CD14-positive monocyte (primary cell): ENCODE measurements around the gene TRPV4. TPM values are rescaled to one million over a fixed set of nuclear protein-coding genes. Genes with fewer than 3 reads are reported as not detected.

Experiments used
- DNase-seq, 3 donors: peaks; one replicate each; pipeline ENCODE4 v3.0.0-alpha.2; 2011 to 2022
- H2AFZ ChIP-seq: 2 replicates; pipeline ENCODE4 v1.6.0; 2012; ENCODE audit warnings: mild to moderate bottlenecking, low read depth, low read length, inconsistent platforms; ENCODE audit not compliant: insufficient read depth, poor library complexity, severe bottlenecking
- H3K27ac ChIP-seq, 2 donors: 1 replicate in 1 of 2; 2 replicates in 1 of 2; pipeline ENCODE4 v1.5.1; 2012 to 2013; ENCODE audit warnings: low read length in 2 of 2, control low read depth in 1 of 2, inconsistent platforms in 1 of 2, low read depth in 1 of 2, mild to moderate bottlenecking in 1 of 2
- H3K27me3 ChIP-seq, 2 donors: one replicate each; pipeline versions ENCODE4 v1.6.0 to v1.6.1; 2011 to 2013; ENCODE audit warnings: low read length in 2 of 2; ENCODE audit not compliant: control insufficient read depth in 2 of 2, insufficient read depth in 2 of 2
- H3K36me3 ChIP-seq, 2 donors: replicated peaks in 1 of 2; 1 replicate in 1 of 2; 2 replicates in 1 of 2; pipeline versions ENCODE4 v1.5.1 to v1.6.1; 2012 to 2013; ENCODE audit warnings: low read length in 2 of 2, control low read depth in 1 of 2, inconsistent platforms in 1 of 2, mild to moderate bottlenecking in 1 of 2; ENCODE audit not compliant: insufficient read depth in 2 of 2, control insufficient read depth in 1 of 2
- H3K4me1 ChIP-seq, 2 donors: 1 replicate in 1 of 2; 2 replicates in 1 of 2; pipeline versions ENCODE4 v1.5.1 to v1.6.1; 2012 to 2013; ENCODE audit warnings: low read length in 2 of 2, control low read depth in 1 of 2, inconsistent platforms in 1 of 2, mild to moderate bottlenecking in 1 of 2, moderate library complexity in 1 of 2; ENCODE audit not compliant: insufficient read depth in 2 of 2, control insufficient read depth in 1 of 2
- H3K4me2 ChIP-seq: replicated peaks from 2 replicates; pipeline ENCODE3; 2012; ENCODE audit warnings: low read length, moderate library complexity, mild to moderate bottlenecking; ENCODE audit not compliant: poor library complexity, severe bottlenecking; ENCODE audit errors: extremely low read depth
- H3K4me3 ChIP-seq, 3 experiments: fragments of 200-600 bp in 1 of 3; sonication (generic) in 1 of 3; replicated peaks in 1 of 3; 1 replicate in 2 of 3; 2 replicates in 1 of 3; pipeline ENCODE4 v1.5.1; 2011 to 2013; ENCODE audit warnings: low read length in 3 of 3, mild to moderate bottlenecking in 3 of 3, control low read depth in 2 of 3, low read depth in 2 of 3, inconsistent platforms in 1 of 3, moderate library complexity in 1 of 3
- H3K79me2 ChIP-seq: 2 replicates; pipeline ENCODE4 v1.6.0; 2012; ENCODE audit warnings: mild to moderate bottlenecking, control low read depth, inconsistent platforms, low read length, moderate library complexity; ENCODE audit not compliant: insufficient read depth
- H3K9ac ChIP-seq: 2 replicates; pipeline ENCODE4 v1.6.0; 2017; ENCODE audit warnings: low read length, mild to moderate bottlenecking; ENCODE audit not compliant: insufficient read depth, poor library complexity, severe bottlenecking
- H3K9me3 ChIP-seq, 2 donors: replicated peaks in 1 of 2; 1 replicate in 1 of 2; 2 replicates in 1 of 2; pipeline versions ENCODE4 v1.5.1 to v1.6.1; 2012 to 2013; ENCODE audit warnings: low read length in 2 of 2, control low read depth in 1 of 2; ENCODE audit not compliant: control insufficient read depth in 1 of 2, insufficient read depth in 1 of 2
- H4K20me1 ChIP-seq: 2 replicates; pipeline ENCODE4 v1.6.0; 2012; ENCODE audit warnings: mild to moderate bottlenecking, low read length, control low read depth, moderate library complexity; ENCODE audit not compliant: insufficient read depth
- H3K27ac Mint-ChIP-seq, 7 donors: one replicate each; pipeline ENCODE4 v1.8.0; 2020; ENCODE audit warnings: mild to moderate bottlenecking in 7 of 7, mixed read lengths in 7 of 7, moderate library complexity in 6 of 7, inconsistent platforms in 2 of 7
- H3K27me3 Mint-ChIP-seq, 3 donors: one replicate each; pipeline ENCODE4 v1.8.0; 2021 to 2022; ENCODE audit warnings: low read depth in 3 of 3, mild to moderate bottlenecking in 3 of 3, mixed read lengths in 3 of 3, moderate library complexity in 3 of 3, inconsistent platforms in 1 of 3
- H3K36me3 Mint-ChIP-seq, 2 donors: one replicate each; pipeline ENCODE4 v1.8.0; 2020; ENCODE audit warnings: mixed read lengths in 2 of 2, inconsistent platforms in 1 of 2, mild to moderate bottlenecking in 1 of 2
- H3K4me1 Mint-ChIP-seq: one replicate; pipeline ENCODE4 v1.8.0; 2020; ENCODE audit warnings: mild to moderate bottlenecking, mixed read lengths
- H3K4me3 Mint-ChIP-seq, 2 donors: one replicate each; pipeline ENCODE4 v1.8.0; 2020; ENCODE audit warnings: mild to moderate bottlenecking in 2 of 2, mixed read lengths in 2 of 2, moderate library complexity in 1 of 2
- H3K9me3 Mint-ChIP-seq, 7 donors: one replicate each; pipeline ENCODE4 v1.8.0; 2020 to 2022; ENCODE audit warnings: mixed read lengths in 7 of 7, mild to moderate bottlenecking in 6 of 7, moderate library complexity in 6 of 7, inconsistent platforms in 2 of 7
- CTCF ChIP-seq: fragments of 200-600 bp; IDR thresholded peaks from one replicate; pipeline ENCODE4 v1.8.0; 2022; ENCODE audit warnings: antibody characterized with exemption, mild to moderate bottlenecking
- WGBS: methylation state at CpG from one replicate; pipeline ENCODE4 v1.1.5; 2013; ENCODE audit warnings: missing lambda C conversion rate; ENCODE audit not compliant: insufficient coverage; 5-methylcytosine and 5-hydroxymethylcytosine counted together
- intact Hi-C, 2 donors: fragments of 100-400 bp; cut with micrococcal nuclease; formaldehyde crosslinking; loops; one replicate each; pipeline versions ENCODE4 v1.15.0 to v1.15.1; 2023
- polyA plus RNA-seq, 3 donors: library from polyadenylated mRNA; depleted of rRNA in 1 of 3; unstranded in 2 of 3; stranded (reverse) in 1 of 3; fragments of 300-500 nt in 2 of 3; fragments of >200 nt in 1 of 3; fragmentation: Illumina TruSeq in 2 of 3; gene quantifications; 1 replicate in 2 of 3; 2 replicates in 1 of 3; pipeline ENCODE4 v1.2.3, GENCODE V29; 2012 to 2021

The TRPV4 gene
- polyA plus RNA-seq, 3 donors = 0.64 to 3.1 (median 2.0) TPM

GRCh38 chr12:109822951-109823411, 10.2 kb downstream of the TRPV4 start:
- Mint-ChIP-seq H3K4me1 (peaks cover 44% of the 10 kb centered on the region), H3K27me3 (peaks cover 4 to 7% (median 6%) of the 10 kb centered on the region in 3 donors), H3K4me3 (no peak overlapping the region), H3K9me3 (peaks cover 0 to 3% (median 0%) of the 10 kb centered on the region in 7 donors), H3K36me3 (peaks cover 4 to 7% of the 10 kb centered on the region in 2 donors), H3K27ac (peak overlapping the region in 4 of 7 donors; percentile 35 to 83 (median 76))
- H3K36me3 ChIP-seq = no peaks in the 10 kb centered on the region
- no peaks in the 10 kb centered on the region for H3K9me3 ChIP-seq
- no peaks in the 10 kb centered on the region for H3K79me2 ChIP-seq
- no peak overlapping the region for H3K9ac ChIP-seq
- peaks cover 30 to 32% of the 10 kb centered on the region in 2 donors for H3K4me1 ChIP-seq
- H3K27me3 ChIP-seq = no peaks in the 10 kb centered on the region
- TF ChIP-seq CTCF = no peak
- H4K20me1 ChIP-seq = no peaks in the 10 kb centered on the region
- intact Hi-C loops = no loop called here
- 88% methylated on average over 15 of the region's 15 CpGs for WGBS
- no peak overlapping the region for H3K4me3 ChIP-seq
- no peak overlapping the region for H3K4me2 ChIP-seq
- peak in 2 of 3 donors; percentile 20 to 41 for DNase-seq
- H3K27ac ChIP-seq = no peak overlapping the region
- H2AFZ ChIP-seq = no peak overlapping the region

DNA sequence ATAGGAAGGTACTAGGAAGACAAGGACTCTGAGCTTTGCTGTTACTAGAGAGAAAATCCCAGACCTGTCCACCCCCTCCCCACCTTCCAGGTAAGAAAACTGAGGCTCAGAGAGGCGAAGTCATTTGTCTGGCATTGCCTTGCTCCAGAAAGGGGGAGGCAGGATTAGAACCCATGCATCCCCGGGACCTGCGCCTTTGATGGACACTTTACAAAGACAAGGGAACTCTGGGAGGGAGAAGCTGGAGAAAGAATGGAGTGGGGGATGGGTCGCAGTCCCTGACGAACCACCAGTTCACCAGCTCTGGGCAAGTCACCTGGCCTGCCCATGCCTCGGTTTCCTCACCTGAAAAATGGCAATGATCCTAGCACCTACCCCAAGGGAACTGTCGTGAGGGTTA, 10.8 kb downstream of the TRPV4 start:
- no peak overlapping the region for H3K4me3 ChIP-seq
- intact Hi-C loops = no loop called here
- H3K4me2 ChIP-seq = no peak overlapping the region
- H3K9ac ChIP-seq = no peak overlapping the region
- no peak overlapping the region for H3K4me3 Mint-ChIP-seq
- H3K36me3 ChIP-seq = no peaks in the 10 kb centered on the region
- no peak overlapping the region for H2AFZ ChIP-seq
- no peaks in the 10 kb centered on the region for H4K20me1 ChIP-seq
- peaks cover 4 to 6% of the 10 kb centered on the region in 2 donors for H3K36me3 Mint-ChIP-seq
- H3K4me1 ChIP-seq = peaks cover 26 to 29% of the 10 kb centered on the region in 2 donors
- H3K9me3 ChIP-seq = no peaks in the 10 kb centered on the region
- H3K27ac Mint-ChIP-seq = no peak overlapping the region
- 90% methylated on average over 4 of the region's 7 CpGs for WGBS
- no peaks in the 10 kb centered on the region for H3K27me3 ChIP-seq
- H3K9me3 Mint-ChIP-seq = peaks cover 0 to 3% (median 0%) of the 10 kb centered on the region in 7 donors
- no peak for DNase-seq
- H3K79me2 ChIP-seq = no peaks in the 10 kb centered on the region
- H3K4me1 Mint-ChIP-seq = peaks cover 44% of the 10 kb centered on the region
- no peak for TF ChIP-seq CTCF
- peaks cover 8 to 10% (median 8%) of the 10 kb centered on the region in 3 donors for H3K27me3 Mint-ChIP-seq
- H3K27ac ChIP-seq = no peak overlapping the region
